Immature natural killer cell (primary cell): ENCODE results near the gene KRT9. TPM values are rescaled to one million over a fixed set of nuclear protein-coding genes. Genes with fewer than 3 reads are reported as not detected.

Experiments
- DNase-seq, 3 donors: peaks; one replicate each; pipeline ENCODE4 v3.0.0; 2022; ENCODE audit warnings: mixed read lengths in 1 of 3
- H3K27ac Mint-ChIP-seq, 6 donors: one replicate each; pipeline ENCODE4 v1.8.0; 2020; ENCODE audit warnings: mixed read lengths in 6 of 6, mild to moderate bottlenecking in 5 of 6, inconsistent platforms in 4 of 6, moderate library complexity in 3 of 6
- H3K27me3 Mint-ChIP-seq, 3 donors: one replicate each; pipeline ENCODE4 v1.8.0; 2020 to 2021; ENCODE audit warnings: low read depth in 3 of 3, mild to moderate bottlenecking in 3 of 3, mixed read lengths in 3 of 3, moderate library complexity in 3 of 3, inconsistent platforms in 1 of 3
- H3K36me3 Mint-ChIP-seq, 3 donors: one replicate each; pipeline ENCODE4 v1.8.0; 2020; ENCODE audit warnings: mixed read lengths in 3 of 3, inconsistent platforms in 2 of 3, mild to moderate bottlenecking in 2 of 3
- H3K4me1 Mint-ChIP-seq, 2 donors: one replicate each; pipeline ENCODE4 v1.8.0; 2020; ENCODE audit warnings: inconsistent platforms in 2 of 2, mild to moderate bottlenecking in 2 of 2, mixed read lengths in 2 of 2, moderate library complexity in 1 of 2
- H3K4me3 Mint-ChIP-seq, 5 donors: one replicate each; pipeline ENCODE4 v1.8.0; 2020; ENCODE audit warnings: mild to moderate bottlenecking in 5 of 5, mixed read lengths in 5 of 5, inconsistent platforms in 3 of 5, moderate library complexity in 3 of 5
- H3K9me3 Mint-ChIP-seq, 6 donors: one replicate each; pipeline ENCODE4 v1.8.0; 2020; ENCODE audit warnings: mild to moderate bottlenecking in 6 of 6, mixed read lengths in 6 of 6, inconsistent platforms in 4 of 6, moderate library complexity in 3 of 6
- polyA plus RNA-seq, 3 donors: library from polyadenylated mRNA; unstranded; fragments of 300-500 nt; fragmentation: Illumina TruSeq; gene quantifications; one replicate each; pipeline ENCODE4 v1.2.3, GENCODE V29; 2021

KRT9 gene
- polyA plus RNA-seq, 3 donors from 2014 or later, result not detected

- Mint-ChIP-seq H3K27ac (no peak overlapping the region), H3K4me1 (no peaks in the 10 kb centered on the region), H3K9me3 (no peaks in the 10 kb centered on the region), H3K27me3 (peaks cover 0 to 14% (median 2%) of the 10 kb centered on the region in 3 donors), H3K36me3 (no peaks in the 10 kb centered on the region), H3K4me3 (no peak overlapping the region)
- no peak for DNase-seq
Measured at GRCh38 chr17:41539979-41540701, 31.7 kb downstream of the KRT9 start.

GRCh38 chr17:41539071-41539492 lies 32.8 kb downstream of the KRT9 start:
- no peaks in the 10 kb centered on the region for H3K9me3 Mint-ChIP-seq
- H3K36me3 Mint-ChIP-seq, result no peaks in the 10 kb centered on the region
- DNase-seq, result no peak
- no peak overlapping the region for H3K4me3 Mint-ChIP-seq
- peaks cover 0 to 14% (median 2%) of the 10 kb centered on the region in 3 donors for H3K27me3 Mint-ChIP-seq
- no peak overlapping the region for H3K27ac Mint-ChIP-seq
- H3K4me1 Mint-ChIP-seq, result no peaks in the 10 kb centered on the region

GRCh38 chr17:41538565-41538991 lies 33.3 kb downstream of the KRT9 start:
- no peak for DNase-seq
- H3K4me3 Mint-ChIP-seq, result no peak overlapping the region
- H3K4me1 Mint-ChIP-seq, result no peaks in the 10 kb centered on the region
- no peaks in the 10 kb centered on the region for H3K9me3 Mint-ChIP-seq
- H3K27me3 Mint-ChIP-seq, result peaks cover 0 to 14% (median 2%) of the 10 kb centered on the region in 3 donors
- no peak overlapping the region for H3K27ac Mint-ChIP-seq
- no peaks in the 10 kb centered on the region for H3K36me3 Mint-ChIP-seq

- Mint-ChIP-seq H3K27ac (no peak overlapping the region), H3K4me1 (no peaks in the 10 kb centered on the region), H3K4me3 (no peak overlapping the region), H3K9me3 (no peaks in the 10 kb centered on the region), H3K36me3 (no peaks in the 10 kb centered on the region), H3K27me3 (peaks cover under 1 to 14% (median 4%) of the 10 kb centered on the region in 3 donors)
- DNase-seq, result no peak
Measured at GRCh38 chr17:41537990-41538389, 33.9 kb downstream of the KRT9 start.

GRCh38 chr17:41537614-41537954 lies 34.3 kb downstream of the KRT9 start:
- Mint-ChIP-seq H3K36me3 (no peaks in the 10 kb centered on the region), H3K27me3 (peaks cover 3 to 16% (median 6%) of the 10 kb centered on the region in 3 donors), H3K4me3 (no peak overlapping the region), H3K9me3 (no peaks in the 10 kb centered on the region), H3K27ac (no peak overlapping the region), H3K4me1 (no peaks in the 10 kb centered on the region)
- no peak for DNase-seq

- Mint-ChIP-seq H3K4me3 (no peak overlapping the region), H3K9me3 (no peaks in the 10 kb centered on the region), H3K36me3 (no peaks in the 10 kb centered on the region), H3K27me3 (peaks cover 3 to 17% (median 7%) of the 10 kb centered on the region in 3 donors), H3K4me1 (no peaks in the 10 kb centered on the region), H3K27ac (no peak overlapping the region)
- DNase-seq, result no peak
Measured at GRCh38 chr17:41536741-41537613, 34.9 kb downstream of the KRT9 start.

- DNase-seq, result no peak
- Mint-ChIP-seq H3K9me3 (no peaks in the 10 kb centered on the region), H3K27ac (no peak overlapping the region)
Measured at GRCh38 chr17:41535764-41536481, 35.9 kb downstream of the KRT9 start.

GRCh38 chr17:41534899-41535546 lies 36.8 kb downstream of the KRT9 start:
- H3K27me3 Mint-ChIP-seq, result peaks cover 5 to 22% (median 9%) of the 10 kb centered on the region in 3 donors
- H3K9me3 Mint-ChIP-seq, result no peaks in the 10 kb centered on the region
- no peaks in the 10 kb centered on the region for H3K36me3 Mint-ChIP-seq
- no peak overlapping the region for H3K27ac Mint-ChIP-seq
- no peak overlapping the region for H3K4me3 Mint-ChIP-seq
- DNase-seq, result no peak
- H3K4me1 Mint-ChIP-seq, result no peaks in the 10 kb centered on the region

More at GRCh38 chr17:41535764-41536481, 35.9 kb downstream of the KRT9 start:
- Mint-ChIP-seq H3K4me3 (no peak overlapping the region), H3K36me3 (no peaks in the 10 kb centered on the region), H3K27me3 (peaks cover 3 to 22% (median 9%) of the 10 kb centered on the region in 3 donors), H3K4me1 (no peaks in the 10 kb centered on the region)

- Mint-ChIP-seq H3K4me1 (peaks cover 0 to 3% of the 10 kb centered on the region in 2 donors), H3K27me3 (peaks cover 8 to 35% (median 13%) of the 10 kb centered on the region in 3 donors), H3K36me3 (no peaks in the 10 kb centered on the region), H3K9me3 (no peaks in the 10 kb centered on the region), H3K27ac (no peak overlapping the region), H3K4me3 (no peak overlapping the region)
- DNase-seq, result no peak
Measured at GRCh38 chr17:41533613-41534012, 38.2 kb downstream of the KRT9 start.

GRCh38 chr17:41532947-41533570 lies 38.8 kb downstream of the KRT9 start:
- no peak for DNase-seq
- no peaks in the 10 kb centered on the region for H3K36me3 Mint-ChIP-seq
- H3K4me3 Mint-ChIP-seq, result no peak overlapping the region
- H3K27me3 Mint-ChIP-seq, result peaks cover 8 to 40% (median 13%) of the 10 kb centered on the region in 3 donors
- H3K27ac Mint-ChIP-seq, result no peak overlapping the region
- no peaks in the 10 kb centered on the region for H3K9me3 Mint-ChIP-seq
- H3K4me1 Mint-ChIP-seq, result peaks cover 0 to 4% of the 10 kb centered on the region in 2 donors

GRCh38 chr17:41531993-41532392 lies 39.9 kb downstream of the KRT9 start:
- no peak for DNase-seq
- H3K4me1 Mint-ChIP-seq, result peaks cover 0 to 6% of the 10 kb centered on the region in 2 donors
- H3K9me3 Mint-ChIP-seq, result no peaks in the 10 kb centered on the region
- no peak overlapping the region for H3K4me3 Mint-ChIP-seq
- H3K27ac Mint-ChIP-seq, result no peak overlapping the region
- peaks cover 8 to 38% (median 13%) of the 10 kb centered on the region in 3 donors for H3K27me3 Mint-ChIP-seq
- no peaks in the 10 kb centered on the region for H3K36me3 Mint-ChIP-seq

GRCh38 chr17:41530062-41531048 lies 41.5 kb downstream of the KRT9 start:
- Mint-ChIP-seq H3K4me3 (no peak overlapping the region), H3K9me3 (peaks cover 0 to 1% (median 0%) of the 10 kb centered on the region in 6 donors), H3K36me3 (peaks cover 0 to 3% (median 0%) of the 10 kb centered on the region in 3 donors), H3K4me1 (peaks cover 0 to 6% of the 10 kb centered on the region in 2 donors), H3K27me3 (peaks cover 10 to 37% (median 13%) of the 10 kb centered on the region in 3 donors), H3K27ac (no peak overlapping the region)
- DNase-seq, result no peak
